K562 (cell line): ENCODE results near the gene ATP2A3. TPM values are rescaled to one million over a fixed set of nuclear protein-coding genes. Genes with fewer than 3 reads are reported as not detected.

Experiments
- ATAC-seq: fragments of 200-7000 bp; cut with Tn5 transposase; 3 replicates; pipeline ENCODE4 v1.9.1; 2020; ENCODE audit warnings: moderate library complexity
- BruUV-seq: library from RNA; stranded (reverse); fragments of 400-500 nt; replicated peaks from 2 replicates; lab custom pipeline; 2021; lab: Mats Ljungman, UMichigan
- CTCF ChIA-PET: fragments of 300-600 bp; formaldehyde crosslinking; extraction: SDS; loops from one replicate; lab custom pipeline; 2021; ENCODE audit warnings: low intra/inter-chr PET ratio; lab: Yijun Ruan, JAX
- POLR2A ChIA-PET: fragments of 300-600, 350-650 bp; sonication (Branson Sonifier 250); formaldehyde crosslinking; extraction: SDS; loops from one replicate; lab custom pipeline; 2021; ENCODE audit warnings: antibody characterized with exemption, inconsistent platforms; lab: Yijun Ruan, JAX
- DNase-seq, 4 experiments: peaks; one replicate each; pipeline versions ENCODE4 v3.0.0 to v3.0.0-alpha.2; 2011 to 2018; ENCODE audit warnings: low spot score in 3 of 4, mixed read lengths in 3 of 4; ENCODE audit errors: extremely low read depth in 1 of 4
- FAIRE-seq: peaks from 2 replicates; lab custom pipeline; 2011; peaks lifted over from hg19 to GRCh38; lab: Jason Lieb, UNC
- H2AFZ ChIP-seq: 2 replicates; pipeline ENCODE4 v1.6.0; 2011; ENCODE audit warnings: low read depth, low read length, control low read depth, inconsistent platforms
- H3K27ac ChIP-seq: fragments of 200-600 bp; 3 replicates; pipeline ENCODE4 v1.8.0; 2011; ENCODE audit warnings: low read depth, mild to moderate bottlenecking, control low read depth, inconsistent platforms, low read length, moderate library complexity, mixed read lengths; ENCODE audit errors: extremely low read depth
- H3K27me3 ChIP-seq, 2 experiments: fragments of 300-600 bp in 1 of 2; 2 replicates in 1 of 2; 3 replicates in 1 of 2; pipeline versions ENCODE4 v1.6.0 to v1.8.0; 2011; ENCODE audit warnings: inconsistent platforms in 2 of 2, low read length in 2 of 2, mild to moderate bottlenecking in 1 of 2, mixed read lengths in 1 of 2, moderate library complexity in 1 of 2; ENCODE audit not compliant: control insufficient read depth in 2 of 2, insufficient read depth in 2 of 2
- H3K36me3 ChIP-seq: fragments of 300-600 bp; 3 replicates; pipeline ENCODE4 v1.8.0; 2011; ENCODE audit warnings: mild to moderate bottlenecking, low read length, inconsistent platforms; ENCODE audit not compliant: control insufficient read depth, insufficient read depth
- H3K4me1 ChIP-seq, 2 experiments: fragments of 200-600 bp in 1 of 2; replicated peaks in 1 of 2; 2 replicates in 1 of 2; 3 replicates in 1 of 2; pipeline versions ENCODE4 v1.5.1 to v1.8.0; 2011; ENCODE audit warnings: inconsistent platforms in 2 of 2, low read length in 2 of 2, mild to moderate bottlenecking in 1 of 2, mixed read lengths in 1 of 2, moderate library complexity in 1 of 2; ENCODE audit not compliant: control insufficient read depth in 2 of 2, insufficient read depth in 2 of 2
- H3K4me2 ChIP-seq: 2 replicates; pipeline ENCODE4 v1.6.1; 2011; ENCODE audit warnings: low read length, control low read depth, inconsistent platforms, mixed read lengths; ENCODE audit not compliant: insufficient read depth
- H3K4me3 ChIP-seq: fragments of 200-600 bp; sonication (generic), shearing (Covaris generic); 2 replicates; pipeline ENCODE4 v1.5.1; 2016; ENCODE audit warnings: control low read depth, inconsistent platforms
- H3K79me2 ChIP-seq: fragments of 200-600 bp; 3 replicates; pipeline ENCODE4 v1.8.0; 2011; ENCODE audit warnings: low read length, inconsistent platforms; ENCODE audit not compliant: control insufficient read depth, insufficient read depth
- H3K9ac ChIP-seq, 2 experiments: 2 replicates each; pipeline versions ENCODE4 v1.6.0 to v1.6.1; 2011; ENCODE audit warnings: low read depth in 2 of 2, low read length in 2 of 2, control low read depth in 1 of 2, inconsistent platforms in 1 of 2, mild to moderate bottlenecking in 1 of 2, mixed read lengths in 1 of 2; ENCODE audit not compliant: insufficient read depth in 1 of 2
- H3K9me1 ChIP-seq: one replicate; pipeline ENCODE4 v1.6.0; 2011; ENCODE audit warnings: inconsistent platforms, mild to moderate bottlenecking, low read length, moderate library complexity; ENCODE audit not compliant: control insufficient read depth, insufficient read depth
- H3K9me3 ChIP-seq: replicated peaks from 2 replicates; pipeline ENCODE4 v1.5.1; 2011; ENCODE audit warnings: low read depth, low read length, inconsistent platforms; ENCODE audit not compliant: control insufficient read depth, insufficient read depth
- H4K20me1 ChIP-seq: replicated peaks from 2 replicates; pipeline ENCODE4 v1.6.1; 2011; ENCODE audit warnings: low read length, inconsistent platforms, mixed read lengths; ENCODE audit not compliant: control insufficient read depth, insufficient read depth
- EGR1 ChIP-seq: fragments of 450-650 bp; conservative IDR thresholded peaks from 2 replicates; pipeline ENCODE4 v1.6.1; 2017; ENCODE audit warnings: mild to moderate bottlenecking
- HDAC2 ChIP-seq: fragments of 450-650 bp; IDR thresholded peaks from 2 replicates; pipeline ENCODE4 v1.6.1; 2016; ENCODE audit warnings: mild to moderate bottlenecking
- POLR2G ChIP-seq: fragments of 200-400 bp; formaldehyde crosslinking; IDR thresholded peaks from 2 replicates; pipeline ENCODE4 v1.6.1; 2017; ENCODE audit warnings: low read depth, mild to moderate bottlenecking, antibody characterized with exemption, low read length, moderate library complexity
- RBFOX2 ChIP-seq: fragments of 200-400 bp; formaldehyde crosslinking; IDR thresholded peaks from 2 replicates; pipeline ENCODE4 v1.6.1; 2017; ENCODE audit warnings: low read depth, mild to moderate bottlenecking, low read length, moderate library complexity
- RBM22 ChIP-seq: fragments of 200-400 bp; formaldehyde crosslinking; IDR thresholded peaks from 2 replicates; pipeline ENCODE4 v1.6.1; 2018; ENCODE audit warnings: low read length, low read depth; ENCODE audit not compliant: poor library complexity, severe bottlenecking
- RCOR1 ChIP-seq, 2 experiments: IDR thresholded peaks; 2 replicates each; pipeline ENCODE4 v1.6.1; 2012; ENCODE audit warnings: low read depth in 2 of 2, low read length in 2 of 2, borderline replicate concordance in 1 of 2, improper control_type of control experiment in 1 of 2
- SMAD3 ChIP-seq: fragments of 450-650 bp; formaldehyde crosslinking; conservative IDR thresholded peaks from 2 replicates; pipeline ENCODE4 v1.4.0; 2020; ENCODE audit warnings: mild to moderate bottlenecking
- ZKSCAN1 ChIP-seq: fragments of 150-350 bp; IDR thresholded peaks from 2 replicates; pipeline ENCODE4 v1.6.1; 2016; ENCODE audit warnings: low read depth, low read length
- ZNF197 ChIP-seq: fragments of 200-800 bp; sonication (Bioruptor generic); IDR thresholded peaks from 2 replicates; pipeline ENCODE4 v1.6.1; 2016; ENCODE audit warnings: low read depth, missing genetic modification characterization, missing compliant biosample characterization
- ZNF354B ChIP-seq: fragments of 250-450 bp; sonication (Bioruptor Pico); IDR thresholded peaks from 2 replicates; pipeline ENCODE4 v1.4.0; 2020
- ZNF584 ChIP-seq: fragments of 200-800 bp; sonication (Bioruptor generic); IDR thresholded peaks from 2 replicates; pipeline ENCODE4 v1.6.1; 2016; ENCODE audit warnings: low read depth, mild to moderate bottlenecking, missing genetic modification characterization, missing compliant biosample characterization
- WGBS: fragments of 100-300 bp; shearing (Covaris generic); methylation state at CpG from one replicate; pipeline ENCODE4 v1.1.6; 2016; ENCODE audit warnings: low coverage, mixed read lengths; ENCODE audit not compliant: insufficient coverage; ENCODE audit errors: missing lambda C conversion rate; 5-methylcytosine and 5-hydroxymethylcytosine counted together
- in situ Hi-C: fragments of 300-500 bp; cut with MboI; formaldehyde crosslinking; loops from 4 replicates; pipeline ENCODE4 v1.15.0; 2018; ENCODE audit warnings: inconsistent platforms, mixed read lengths
- intact Hi-C: fragments of 100-400 bp; cut with micrococcal nuclease; formaldehyde crosslinking; loops from 2 replicates; pipeline ENCODE4 v1.14.2; 2022
- polyA plus RNA-seq, 8 experiments: library from polyadenylated mRNA; depleted of rRNA in 4 of 8; stranded (reverse) in 5 of 8; unstranded in 3 of 8; fragments of >200 nt; fragmentation: Nextera tagmentation in 2 of 8; fragmentation: Illumina TruSeq in 1 of 8; extraction: Ambion mirVana in 2 of 8; extraction: Trizol in 1 of 8; gene quantifications; 2 replicates each; pipeline versions ENCODE4 v1.2.1 to v1.2.3, GENCODE V29; 2011 to 2014; ENCODE audit warnings: inconsistent platforms in 1 of 8, missing spikeins in 1 of 8
- total RNA-seq, 7 experiments: library from RNA; depleted of rRNA in 6 of 7; stranded (reverse); fragments of >200 nt in 6 of 7; fragmentation: Illumina TruSeq in 2 of 7; extraction: Trizol in 2 of 7; gene quantifications; 2 replicates each; pipeline versions ENCODE4 v1.2.1 to v1.2.3, GENCODE V29; 2011 to 2021; ENCODE audit warnings: low replicate concordance in 1 of 7
- TF ChIP-seq, protein P1 (sequence below): fragments of 450-650 bp; formaldehyde crosslinking; IDR thresholded peaks from 2 replicates; pipeline ENCODE4 v1.4.0; 2022; ENCODE audit warnings: missing genetic modification characterization

ATP2A3 gene
- total and polyA plus RNA-seq, 9 of the 15 experiments (the other 6 are each of a cell fraction or from before 2014, with no cell fraction given): 0.65 to 103 (median 31.3) TPM

GRCh38 chr17:3956983-3957382, 7.3 kb downstream of the ATP2A3 start (continued):
- TF ChIP-seq, protein P1, sequence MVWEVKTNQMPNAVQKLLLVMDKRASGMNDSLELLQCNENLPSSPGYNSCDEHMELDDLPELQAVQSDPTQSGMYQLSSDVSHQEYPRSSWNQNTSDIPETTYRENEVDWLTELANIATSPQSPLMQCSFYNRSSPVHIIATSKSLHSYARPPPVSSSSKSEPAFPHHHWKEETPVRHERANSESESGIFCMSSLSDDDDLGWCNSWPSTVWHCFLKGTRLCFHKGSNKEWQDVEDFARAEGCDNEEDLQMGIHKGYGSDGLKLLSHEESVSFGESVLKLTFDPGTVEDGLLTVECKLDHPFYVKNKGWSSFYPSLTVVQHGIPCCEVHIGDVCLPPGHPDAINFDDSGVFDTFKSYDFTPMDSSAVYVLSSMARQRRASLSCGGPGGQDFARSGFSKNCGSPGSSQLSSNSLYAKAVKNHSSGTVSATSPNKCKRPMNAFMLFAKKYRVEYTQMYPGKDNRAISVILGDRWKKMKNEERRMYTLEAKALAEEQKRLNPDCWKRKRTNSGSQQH (CRISPR knock-in tag): 0 out of 2 replicates have a peak, but pooled peaks have one; percentile 24
- TF ChIP-seq RCOR1 (IDR thresholded peaks at IDR 0.05; ENCODE audit: borderline replicate concordance in 1 of 2, low read depth in 2 of 2, low read length in 2 of 2) (0 out of 4 replicates have a peak, but pooled peaks of 1 of the 2 experiments have one; percentile 10), HDAC2 (0 out of 2 replicates have a peak, but pooled peaks have one; percentile 40)

GRCh38 chr17:3956327-3956957, 7.8 kb downstream of the ATP2A3 start:
- DNase-seq: peak in 2 of 4 experiments; percentile 24 to 39
- Histone ChIP-seq H3K27ac (no peak overlapping the region), H3K79me2 (peaks cover 50% of the 10 kb centered on the region), H3K9ac (peak overlapping the region in 1 of 2 experiments; percentile 59; a peak in 1 of 4 replicates), H3K4me3 (no peak overlapping the region), H3K4me2 (no peak overlapping the region; the same call in 1 of the 2 replicates), H3K9me1 (no peaks in the 10 kb centered on the region), H2AFZ (no peak overlapping the region), H3K27me3 (no peaks in the 10 kb centered on the region; a peak in 1 of 5 replicates), H4K20me1 (0 out of 2 replicates have a peak, but pooled peaks cover 8% of the 10 kb centered on the region), H3K4me1 (peaks cover 34 to 54% of the 10 kb centered on the region in 2 experiments), H3K9me3 (no peaks in the 10 kb centered on the region), H3K36me3 (peaks cover 30% of the 10 kb centered on the region; the same call in 2 of the 3 replicates)
- FAIRE-seq: peak; percentile 70
- ChIA-PET POLR2A (no interaction called here), CTCF (no interaction called here)
- in situ Hi-C loops (no loop called here), intact Hi-C loops (no loop called here)
- peak; percentile 5; the same call in 1 of the 3 replicates for ATAC-seq
- peak; percentile 49 for TF ChIP-seq RBM22
- peak; percentile 61 for TF ChIP-seq RBFOX2
- no peak for TF ChIP-seq ZNF197 (CRISPR knock-in tag)
- TF ChIP-seq ZNF584 (CRISPR knock-in tag): no peak
- TF ChIP-seq ZNF354B (CRISPR knock-in tag): no peak
- TF ChIP-seq EGR1: peak; percentile 14; the same call in 1 of the 2 replicates
- TF ChIP-seq ZKSCAN1: peak; percentile 58; the same call in 1 of the 2 replicates
- TF ChIP-seq SMAD3 (CRISPR knock-in tag): no peak
- peak; percentile 72 for TF ChIP-seq POLR2G
- WGBS: 57% methylated on average over 15 of the region's 15 CpGs
- no TSS peak for BruUV-seq
